Body of pancreas (tissue), 4 donors: Measurements from ENCODE around the gene SRGAP1. TPM values are rescaled to one million over a fixed set of nuclear protein-coding genes. Genes with fewer than 3 reads are reported as not detected.
"Not testable (repeated sequence)": the region's sequence is repeated elsewhere in the genome, so short reads cannot be mapped to it uniquely, and the experiment has no call there.

Source experiments
- ATAC-seq: fragments of 150-250 bp; one replicate; pipeline ENCODE4 v1.9.1; 2016
- DNase-seq, 4 donors: peaks; one replicate each; pipeline ENCODE4 v3.0.0-alpha.2; 2019
- H3K27ac ChIP-seq, 4 donors: fragments of 200-600 bp; sonication (generic); 1 replicate in 3 of 4; 2 replicates in 1 of 4; pipeline versions ENCODE4 v1.5.1 to v1.6.1; 2016 to 2019; ENCODE audit warnings: mild to moderate bottlenecking in 1 of 4, mixed read lengths in 1 of 4, moderate library complexity in 1 of 4
- H3K27me3 ChIP-seq, 2 donors: fragments of 200-600 bp; sonication (generic); one replicate each; pipeline ENCODE4 v1.6.0; 2016; ENCODE audit warnings: mild to moderate bottlenecking in 1 of 2
- H3K36me3 ChIP-seq, 2 donors: fragments of 200-600 bp; sonication (generic); replicated peaks in 1 of 2; 2 replicates each; pipeline ENCODE4 v1.5.1; 2016; ENCODE audit warnings: low read depth in 2 of 2; ENCODE audit not compliant: insufficient read depth in 1 of 2
- H3K4me1 ChIP-seq: fragments of 200-600 bp; sonication (generic); one replicate; pipeline ENCODE4 v1.6.0; 2016
- H3K4me3 ChIP-seq, 2 donors: fragments of 200-600 bp; sonication (generic); 1 replicate in 1 of 2; 2 replicates in 1 of 2; pipeline ENCODE4 v1.5.1; 2016 to 2019
- H3K9me3 ChIP-seq, 3 donors: fragments of 200-600 bp; sonication (generic); 1 replicate in 2 of 3; 2 replicates in 1 of 3; pipeline ENCODE4 v1.5.1; 2016
- POLR2A ChIP-seq, 3 donors: fragments of 450-650 bp; IDR thresholded peaks; one replicate each; pipeline ENCODE4 v1.6.1; 2016; ENCODE audit warnings: antibody characterized with exemption in 3 of 3, mild to moderate bottlenecking in 2 of 3
- WGBS, 2 donors: methylation state at CpG; one replicate each; pipeline ENCODE4 v1.1.5; 2017; 5-methylcytosine and 5-hydroxymethylcytosine counted together
- intact Hi-C: fragments of 100-400 bp; cut with DNase I; formaldehyde crosslinking; loops from one replicate; pipeline ENCODE4 v1.15.1; 2023
- total RNA-seq, 2 donors: library from RNA; depleted of rRNA; stranded (reverse); fragments of >200 nt; gene quantifications; one replicate each; pipeline ENCODE4 v1.1.0, GENCODE V29; 2016
- TF ChIP-seq, protein P1 (sequence below), 7 experiments: fragments of 450-650 bp in 4 of 7; fragments of 200-600 bp in 3 of 7; sonication (generic) in 3 of 7; IDR thresholded peaks; one replicate each; pipeline ENCODE4 v1.5.1; 2016 to 2019; ENCODE audit warnings: antibody characterized with exemption in 7 of 7

SRGAP1 gene
- total RNA-seq, 2 donors from 2014 or later, result 8.8 to 14.8 TPM

DNA sequence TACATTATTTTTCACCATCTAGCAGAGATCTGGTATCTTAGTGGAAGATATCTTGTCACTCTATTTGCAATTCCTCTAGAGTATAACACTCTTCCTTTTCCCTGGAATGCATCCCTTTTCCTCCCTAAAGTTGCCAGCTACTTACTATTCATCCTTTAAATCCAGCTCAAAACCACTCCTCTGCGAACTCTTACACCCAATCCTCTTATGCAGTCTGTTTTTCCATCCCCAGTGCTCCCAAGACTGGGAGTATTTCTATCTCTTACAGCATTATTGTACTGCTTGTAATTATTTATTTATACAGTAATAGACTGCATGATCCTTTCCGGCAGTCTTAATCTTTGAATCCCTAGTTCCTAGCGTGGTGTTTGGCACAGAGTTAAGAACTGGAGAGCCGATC lies 2.9 kb upstream of the SRGAP1 start:
- Histone ChIP-seq H3K9me3 (no peaks in the 10 kb centered on the region), H3K27ac (no peak overlapping the region), H3K4me1 (peaks cover 8% of the 10 kb centered on the region), H3K27me3 (no peaks in the 10 kb centered on the region), H3K4me3 (no peak overlapping the region), H3K36me3 (no peaks in the 10 kb centered on the region)
- DNase-seq (no peak), ATAC-seq (no peak)
- no peak for TF ChIP-seq POLR2A (IDR thresholded peaks at IDR 0.05)
- TF ChIP-seq, protein P1, sequence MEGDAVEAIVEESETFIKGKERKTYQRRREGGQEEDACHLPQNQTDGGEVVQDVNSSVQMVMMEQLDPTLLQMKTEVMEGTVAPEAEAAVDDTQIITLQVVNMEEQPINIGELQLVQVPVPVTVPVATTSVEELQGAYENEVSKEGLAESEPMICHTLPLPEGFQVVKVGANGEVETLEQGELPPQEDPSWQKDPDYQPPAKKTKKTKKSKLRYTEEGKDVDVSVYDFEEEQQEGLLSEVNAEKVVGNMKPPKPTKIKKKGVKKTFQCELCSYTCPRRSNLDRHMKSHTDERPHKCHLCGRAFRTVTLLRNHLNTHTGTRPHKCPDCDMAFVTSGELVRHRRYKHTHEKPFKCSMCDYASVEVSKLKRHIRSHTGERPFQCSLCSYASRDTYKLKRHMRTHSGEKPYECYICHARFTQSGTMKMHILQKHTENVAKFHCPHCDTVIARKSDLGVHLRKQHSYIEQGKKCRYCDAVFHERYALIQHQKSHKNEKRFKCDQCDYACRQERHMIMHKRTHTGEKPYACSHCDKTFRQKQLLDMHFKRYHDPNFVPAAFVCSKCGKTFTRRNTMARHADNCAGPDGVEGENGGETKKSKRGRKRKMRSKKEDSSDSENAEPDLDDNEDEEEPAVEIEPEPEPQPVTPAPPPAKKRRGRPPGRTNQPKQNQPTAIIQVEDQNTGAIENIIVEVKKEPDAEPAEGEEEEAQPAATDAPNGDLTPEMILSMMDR (IDR thresholded peaks at IDR 0.05), result no peak
- 48 to 60% methylated on average over 4 of the region's 4 CpGs for WGBS, 2 donors
- intact Hi-C loops, result no loop called here

GRCh38 chr12:63842750-63843149 lies 1.8 kb upstream of the SRGAP1 start:
- H3K27me3 ChIP-seq, DNase-seq, intact Hi-C loops, H3K9me3 ChIP-seq, H3K4me3 ChIP-seq, H3K36me3 ChIP-seq, ATAC-seq, H3K27ac ChIP-seq: not testable (repeated sequence)
- WGBS, 2 donors, result 90% methylated on average over 17 of the region's 17 CpGs
- H3K4me1 ChIP-seq, result peaks cover 18% of the 10 kb centered on the region

DNA sequence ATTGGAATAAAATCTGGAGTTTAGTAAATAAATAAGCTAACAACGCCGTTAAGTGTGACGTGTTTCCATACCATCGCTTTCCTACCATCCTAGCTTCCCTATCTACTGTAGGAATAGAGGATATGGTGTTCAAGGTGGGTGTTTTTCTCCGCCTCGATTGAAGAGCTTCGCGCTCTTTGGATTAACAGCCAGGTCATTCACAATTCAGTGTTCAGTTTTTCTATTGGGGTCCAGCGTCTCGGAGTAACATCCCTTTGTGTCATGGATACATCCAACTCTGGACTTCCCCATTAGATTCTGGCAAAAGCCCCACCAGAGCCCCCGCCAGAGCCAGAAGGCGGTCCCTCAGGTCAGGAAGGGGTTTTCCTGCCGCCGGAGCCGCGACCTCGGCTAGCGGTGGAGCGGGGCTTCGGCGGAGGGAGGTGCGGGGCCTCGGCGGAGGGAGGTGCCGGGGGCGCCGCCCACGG lies 1.2 kb upstream of the SRGAP1 start:
- peak overlapping the region; percentile 82 to 93 (median 92) for H3K27ac ChIP-seq
- H3K36me3 ChIP-seq, result no peaks in the 10 kb centered on the region
- intact Hi-C loops, result no loop called here
- H3K4me3 ChIP-seq, result peak overlapping the region; percentile 91 to 99
- no peaks in the 10 kb centered on the region for H3K27me3 ChIP-seq
- TF ChIP-seq, protein P1 (IDR thresholded peaks at IDR 0.05), result no peak
- WGBS, 2 donors, result 9 to 20% methylated on average over 10 to 28 of the region's 28 CpGs
- DNase-seq, result no peak
- H3K9me3 ChIP-seq, result no peaks in the 10 kb centered on the region
- H3K4me1 ChIP-seq, result peaks cover 22% of the 10 kb centered on the region
- no peak for ATAC-seq

- ATAC-seq (peak; percentile 88), DNase-seq (peak; percentile 92 to 94 (median 93))
- intact Hi-C loops, result no loop called here
- 1% methylated on average over 68 of the region's 80 CpGs; no CpG with 5 or more reads in 1 of the 2 donors for WGBS, 2 donors
- Histone ChIP-seq H3K36me3 (no peaks in the 10 kb centered on the region), H3K4me3 (peak overlapping the region; percentile 91 to 99), H3K9me3 (no peaks in the 10 kb centered on the region), H3K27ac (peak overlapping the region; percentile 82 to 93 (median 92)), H3K27me3 (no peaks in the 10 kb centered on the region), H3K4me1 (peaks cover 26% of the 10 kb centered on the region)
- TF ChIP-seq, protein P1 (IDR thresholded peaks at IDR 0.05), result peak; percentile 88 to 100 (median 98)
- peak; percentile 58 to 83 (median 73) for TF ChIP-seq POLR2A (IDR thresholded peaks at IDR 0.05)
Observed at GRCh38 chr12:63843721-63844390, 644 bp upstream of the SRGAP1 start.

- DNase-seq, result no peak
- H3K9me3 ChIP-seq, result no peaks in the 10 kb centered on the region
- peak overlapping the region in 1 of 2 donors; percentile 91 for H3K4me3 ChIP-seq
- H3K27me3 ChIP-seq, result no peaks in the 10 kb centered on the region
- intact Hi-C loops, result no loop called here
- ATAC-seq, result no peak
- no peaks in the 10 kb centered on the region for H3K36me3 ChIP-seq
- WGBS, 2 donors, result 2 to 19% methylated on average over 2 of the region's 2 CpGs
- peak overlapping the region in 3 of 4 donors; percentile 91 to 93 (median 92) for H3K27ac ChIP-seq
- TF ChIP-seq, protein P1 (IDR thresholded peaks at IDR 0.05), result no peak
- no peak for TF ChIP-seq POLR2A (IDR thresholded peaks at IDR 0.05)
- peaks cover 44% of the 10 kb centered on the region for H3K4me1 ChIP-seq
Observed at GRCh38 chr12:63845726-63846125, 1.2 kb downstream of the SRGAP1 start.
